Activated gamma-delta T cell (primary cell): ENCODE results near the gene DOCK2.

ENCODE experiments used
- DNase-seq: peaks from one replicate; lab custom pipeline; 2025; lab: John Stamatoyannopoulos, UW

DOCK2 gene

GRCh38 chr5:169989365-169989764 lies 352.3 kb downstream of the DOCK2 start:
- no peak for DNase-seq

- no peak for DNase-seq
Measured at GRCh38 chr5:169991115-169991869, 354.2 kb downstream of the DOCK2 start.

- no peak for DNase-seq
Measured at GRCh38 chr5:169992789-169993484, 355.9 kb downstream of the DOCK2 start.

DNA sequence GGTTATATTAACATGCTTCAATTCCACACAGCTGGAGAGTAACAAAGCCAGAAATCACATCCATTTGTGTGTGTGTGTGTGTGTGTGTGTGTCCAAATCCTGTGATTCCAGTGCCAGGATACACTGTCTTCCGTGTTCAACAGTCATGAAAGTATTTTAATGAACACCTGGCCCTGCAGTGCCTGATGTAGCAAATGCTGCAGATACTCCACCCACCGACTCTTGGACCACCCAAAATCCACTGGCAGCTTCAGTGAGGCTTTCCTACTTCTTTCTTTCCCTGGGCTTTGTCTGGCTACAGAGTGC lies 356.4 kb downstream of the DOCK2 start:
- no peak for DNase-seq

DNA sequence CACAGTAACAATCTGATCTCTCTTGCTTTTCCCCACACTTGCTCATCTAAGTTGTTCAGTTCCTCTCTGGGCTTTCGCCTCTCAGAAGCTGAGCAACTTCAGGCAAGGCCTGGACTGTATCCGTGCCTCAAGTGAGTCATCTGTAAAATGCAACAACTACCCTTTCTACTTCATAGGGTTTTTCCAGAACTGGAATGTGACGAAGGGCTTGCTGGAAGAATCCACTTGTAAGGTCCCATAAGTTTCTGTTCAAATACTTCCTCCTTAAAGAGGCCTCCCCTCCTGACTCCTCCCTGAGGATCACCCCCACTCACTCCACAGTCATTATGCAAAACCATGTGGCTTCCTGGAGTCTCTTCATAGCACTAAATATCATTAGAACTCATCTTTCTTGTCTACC lies 360.7 kb downstream of the DOCK2 start:
- DNase-seq, result no peak

GRCh38 chr5:169999621-170000020 lies 362.5 kb downstream of the DOCK2 start:
- no peak for DNase-seq

DNA sequence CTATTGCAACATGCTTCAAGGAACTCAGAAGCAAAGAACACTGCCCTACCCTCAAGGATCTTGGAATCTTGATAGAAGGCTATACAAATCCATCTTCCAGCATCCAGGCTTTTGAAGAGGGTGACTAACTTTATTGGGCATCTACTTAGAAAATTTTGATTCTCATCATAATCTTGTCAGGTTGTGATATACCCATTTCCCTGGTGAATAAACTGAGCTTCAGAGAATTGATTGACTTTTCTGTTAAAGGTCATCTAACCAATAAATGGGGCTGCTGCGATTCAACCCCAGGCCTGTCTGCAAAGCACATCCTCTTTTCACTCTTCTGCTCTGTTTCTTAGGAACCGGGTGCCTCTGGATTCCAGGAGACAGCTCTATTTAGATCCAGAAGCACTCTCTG lies 363.1 kb downstream of the DOCK2 start:
- no peak for DNase-seq

DNA sequence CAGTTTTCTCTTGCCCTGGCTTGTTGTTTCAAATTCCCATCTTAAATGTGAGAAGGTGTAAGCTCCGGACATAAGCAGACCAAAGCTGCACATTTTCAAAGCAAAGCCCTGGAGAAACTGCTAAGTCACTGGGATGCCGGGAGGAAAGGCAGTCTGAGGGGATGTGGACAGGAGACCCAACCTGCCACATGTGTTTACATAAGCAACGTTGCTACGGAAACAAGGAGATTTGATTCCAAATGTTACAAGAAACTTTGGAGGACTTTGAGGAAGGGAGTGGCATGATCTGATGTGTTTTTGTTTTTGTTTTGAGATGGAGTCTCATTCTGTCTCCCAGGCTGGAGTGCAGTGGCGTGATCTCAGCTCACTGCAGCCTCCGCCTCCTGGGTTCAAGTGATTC lies 368.9 kb downstream of the DOCK2 start:
- no peak for DNase-seq

DNA sequence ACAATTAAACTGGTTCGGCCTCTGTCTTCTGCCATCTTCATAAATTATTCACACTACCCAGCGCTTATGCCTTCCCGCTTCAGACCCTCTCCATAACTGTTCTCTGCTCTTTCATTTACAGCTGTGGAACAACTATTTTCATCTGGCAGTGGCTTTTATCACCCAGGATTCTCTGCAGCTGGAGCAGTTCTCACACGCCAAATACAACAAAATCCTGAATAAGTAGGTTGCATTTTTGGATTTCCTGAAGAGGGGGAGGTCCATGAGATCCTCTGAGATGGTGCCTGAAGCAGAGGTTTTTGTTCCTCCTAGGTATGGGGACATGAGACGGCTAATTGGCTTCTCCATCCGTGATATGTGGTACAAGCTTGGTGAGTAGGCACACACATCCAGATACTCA lies 371.3 kb downstream of the DOCK2 start:
- no peak for DNase-seq

DNA sequence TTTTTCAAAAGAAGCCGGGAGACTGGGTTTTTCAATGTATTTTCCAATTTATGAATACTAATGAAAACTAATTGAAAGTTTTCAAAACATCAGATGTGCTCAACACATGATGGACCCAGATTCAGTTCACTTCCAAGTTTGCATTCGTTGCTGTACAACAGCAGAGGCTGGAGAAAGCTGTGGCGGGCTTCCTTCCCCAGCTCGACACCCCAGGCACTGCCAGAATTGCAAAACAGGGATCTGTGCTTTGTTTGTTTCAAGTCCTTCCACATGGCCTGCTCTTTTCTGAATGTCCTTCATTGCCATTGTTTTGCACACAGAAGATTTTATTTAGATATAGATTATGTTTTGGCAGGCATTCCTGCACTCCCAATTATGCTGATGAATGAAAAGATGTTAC lies 373.5 kb downstream of the DOCK2 start:
- no peak for DNase-seq

- DNase-seq, result no peak
Measured at GRCh38 chr5:170011751-170012150, 374.7 kb downstream of the DOCK2 start.

GRCh38 chr5:170012622-170013021 lies 375.5 kb downstream of the DOCK2 start:
- DNase-seq, result no peak

DNA sequence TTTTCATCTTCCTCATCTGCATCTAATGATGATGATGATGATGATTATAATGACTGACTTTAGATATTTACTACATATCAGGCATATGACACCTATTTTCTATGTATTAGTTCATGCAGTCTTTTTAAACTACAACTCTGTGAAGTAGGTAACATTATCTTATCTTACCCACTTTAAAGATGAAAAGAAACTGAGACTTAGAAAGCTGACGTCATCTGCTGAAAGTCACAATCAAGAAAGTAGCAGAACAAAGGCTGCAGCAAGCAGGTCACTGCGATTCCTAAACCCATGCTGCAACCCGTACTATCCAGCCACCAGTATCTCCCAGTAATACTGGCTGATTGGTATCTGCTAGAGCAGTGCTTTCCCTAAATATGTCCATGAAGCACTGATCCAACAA lies 383.3 kb downstream of the DOCK2 start:
- DNase-seq, result no peak

GRCh38 chr5:170021506-170021905 lies 384.4 kb downstream of the DOCK2 start:
- no peak for DNase-seq

DNA sequence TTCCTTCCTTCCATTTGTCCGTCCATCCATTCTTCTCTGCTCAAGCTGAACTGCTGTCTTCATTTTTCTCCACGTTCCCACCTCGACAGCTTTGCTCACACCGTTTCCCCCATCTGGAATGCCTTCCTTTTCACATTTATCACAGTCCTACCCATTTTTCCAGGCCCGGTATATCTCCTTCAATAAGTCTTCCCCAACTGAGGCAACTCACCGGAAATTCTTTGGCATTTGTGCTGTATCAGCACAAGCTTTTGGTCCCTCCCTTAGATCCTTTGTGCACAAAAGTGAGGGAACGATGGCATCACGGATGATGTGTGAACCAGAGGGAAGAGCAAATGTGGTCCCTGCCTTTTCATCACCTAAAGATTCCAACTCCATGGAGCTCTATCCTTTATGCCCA lies 388.8 kb downstream of the DOCK2 start:
- DNase-seq, result no peak

- DNase-seq, result no peak
Measured at GRCh38 chr5:170028124-170028523, 391.0 kb downstream of the DOCK2 start.

GRCh38 chr5:170034231-170034630 lies 397.2 kb downstream of the DOCK2 start:
- DNase-seq, result no peak

GRCh38 chr5:170038241-170038640 lies 401.2 kb downstream of the DOCK2 start:
- DNase-seq, result no peak

- DNase-seq, result no peak
Measured at GRCh38 chr5:170039830-170040229, 402.8 kb downstream of the DOCK2 start.

- DNase-seq, result no peak
Measured at GRCh38 chr5:170046241-170046640, 409.2 kb downstream of the DOCK2 start.

GRCh38 chr5:170049713-170050112 lies 412.6 kb downstream of the DOCK2 start:
- DNase-seq, result no peak

DNA sequence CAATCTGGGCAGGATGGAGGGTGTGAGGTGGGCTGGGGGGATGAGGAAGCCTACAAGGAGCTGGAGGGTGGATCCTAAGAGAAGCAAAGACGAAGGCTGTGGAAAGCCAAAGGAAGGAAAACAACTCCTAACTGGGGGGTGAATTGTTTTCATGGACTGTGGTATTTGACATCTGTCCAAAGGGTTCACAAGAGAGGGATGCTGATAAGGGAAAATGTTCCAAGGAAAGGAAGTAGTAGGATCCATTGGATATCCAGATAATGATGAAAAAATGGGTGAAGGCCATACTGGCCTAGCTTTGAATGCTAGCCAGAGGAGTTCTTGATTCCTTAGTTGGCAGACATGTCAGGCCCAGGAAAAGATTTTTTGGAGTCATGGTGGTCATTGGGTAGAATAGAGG lies 416.8 kb downstream of the DOCK2 start:
- no peak for DNase-seq

DNA sequence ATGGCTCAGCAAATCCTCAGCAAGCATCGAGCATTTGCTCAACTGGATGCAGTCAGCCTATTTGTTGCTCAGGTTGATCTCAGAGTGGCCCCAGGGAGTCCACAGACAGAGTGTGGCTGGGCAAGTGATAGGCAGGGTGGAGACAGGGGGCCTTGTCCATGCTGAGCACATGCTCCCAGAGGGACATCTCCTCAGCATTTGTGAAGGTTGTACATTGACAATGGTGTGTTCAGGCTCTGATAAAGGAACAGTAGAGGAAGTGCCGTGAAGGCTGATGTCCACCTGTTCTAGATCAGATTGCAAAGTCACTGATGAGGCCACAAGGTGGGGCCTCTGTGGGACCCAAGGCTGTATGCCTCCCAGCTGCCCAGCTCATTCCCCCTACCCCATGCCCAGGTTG lies 418.5 kb downstream of the DOCK2 start:
- DNase-seq, result no peak
